HG03565 (cell line): ENCODE measurements around the gene SNRNP35.
"Not testable (repeated sequence)": the region's sequence is repeated elsewhere in the genome, so short reads cannot be mapped to it uniquely, and the experiment has no call there.

Experiments
- ATAC-seq: cut with Tn5 transposase; IDR thresholded peaks from one replicate; pipeline ENCODE4 v1.9.1; 2021; ENCODE audit warnings: mild to moderate bottlenecking, moderate library complexity; ENCODE audit not compliant: unreplicated experiment

The SNRNP35 gene

GRCh38 chr12:123446333-123446713 lies 11.6 kb upstream of the SNRNP35 start:
- no peak for ATAC-seq

GRCh38 chr12:123449249-123449733 lies 8.6 kb upstream of the SNRNP35 start:
- no peak for ATAC-seq

GRCh38 chr12:123449856-123450255 lies 8.1 kb upstream of the SNRNP35 start:
- no peak for ATAC-seq

- ATAC-seq, result no peak
Measured at GRCh38 chr12:123450636-123451035, 7.3 kb upstream of the SNRNP35 start.

- ATAC-seq, result not testable (repeated sequence)
Measured at GRCh38 chr12:123452276-123452550, 5.7 kb upstream of the SNRNP35 start.

- no peak for ATAC-seq
Measured at GRCh38 chr12:123453165-123453564, 4.8 kb upstream of the SNRNP35 start.

- ATAC-seq, result not testable (repeated sequence)
Measured at GRCh38 chr12:123463174-123463573, 5.2 kb downstream of the SNRNP35 start.

- no peak for ATAC-seq
Measured at GRCh38 chr12:123465084-123465483, 7.1 kb downstream of the SNRNP35 start.

GRCh38 chr12:123468786-123469185 lies 10.8 kb downstream of the SNRNP35 start:
- peak; percentile 49 for ATAC-seq

- ATAC-seq, result no peak
Measured at GRCh38 chr12:123469978-123470377, 12.0 kb downstream of the SNRNP35 start.

- no peak for ATAC-seq
Measured at GRCh38 chr12:123471374-123472068, 13.6 kb downstream of the SNRNP35 start.

- ATAC-seq, result no peak
Measured at GRCh38 chr12:123472438-123472849, 14.5 kb downstream of the SNRNP35 start.

- no peak for ATAC-seq
Measured at GRCh38 chr12:123474485-123475245, 16.7 kb downstream of the SNRNP35 start.

GRCh38 chr12:123475246-123475703 lies 17.3 kb downstream of the SNRNP35 start:
- no peak for ATAC-seq

- ATAC-seq, result no peak
Measured at GRCh38 chr12:123478069-123478468, 20.1 kb downstream of the SNRNP35 start.

- ATAC-seq, result no peak
Measured at GRCh38 chr12:123478762-123479161, 20.8 kb downstream of the SNRNP35 start.

- ATAC-seq, result no peak
Measured at GRCh38 chr12:123479442-123480180, 21.7 kb downstream of the SNRNP35 start.

GRCh38 chr12:123481251-123481650 lies 23.3 kb downstream of the SNRNP35 start:
- not testable (repeated sequence) for ATAC-seq

- ATAC-seq, result no peak
Measured at GRCh38 chr12:123482876-123483275, 24.9 kb downstream of the SNRNP35 start.

- no peak for ATAC-seq
Measured at GRCh38 chr12:123483602-123484248, 25.8 kb downstream of the SNRNP35 start.

- ATAC-seq, result no peak
Measured at GRCh38 chr12:123485756-123486155, 27.8 kb downstream of the SNRNP35 start.
